ENCODE measurements around the gene PRMT2. TPM values are rescaled to one million over a fixed set of nuclear protein-coding genes. Genes with fewer than 3 reads are reported as not detected.

The PRMT2 gene
- polyA plus RNA-seq, 1 donor, result 88.7 TPM

Other genes starting within 250 kb of the PRMT2 start
- gene DIP2A, start 176.8 kb upstream of the PRMT2 start, polyA plus RNA-seq, result 53.3 TPM
- gene S100B, start 30.6 kb upstream of the PRMT2 start, polyA plus RNA-seq, result 19.8 TPM

All from large intestine (tissue), 1 donor.